ENCODE results near the gene PRDM1. TPM values are rescaled to one million over a fixed set of nuclear protein-coding genes. Genes with fewer than 3 reads are reported as not detected.

PRDM1 gene
- total RNA-seq, 1 donor from 2014 or later = 2.3 TPM

GRCh38 chr6:106112433-106112832 lies 26.3 kb downstream of the PRDM1 start:
- Mint-ChIP-seq H3K4me1 (peaks cover 5% of the 10 kb centered on the region), H3K27ac (no peak overlapping the region), H3K9me3 (no peaks in the 10 kb centered on the region), H3K36me3 (no peaks in the 10 kb centered on the region), H3K4me3 (no peak overlapping the region), H3K27me3 (ENCODE audit: low read depth) (peaks cover 10% of the 10 kb centered on the region)
- TF ChIP-seq CTCF (IDR thresholded peaks at IDR 0.05; ENCODE audit: unreplicated experiment) = no peak
- no peak for DNase-seq (ENCODE audit: low spot score in 2 of 2, unreplicated experiment in 2 of 2)

- Mint-ChIP-seq H3K36me3 (no peaks in the 10 kb centered on the region), H3K27me3 (ENCODE audit: low read depth) (peaks cover 10% of the 10 kb centered on the region), H3K4me1 (peaks cover 5% of the 10 kb centered on the region), H3K9me3 (no peaks in the 10 kb centered on the region), H3K4me3 (no peak overlapping the region), H3K27ac (no peak overlapping the region)
- TF ChIP-seq CTCF (IDR thresholded peaks at IDR 0.05; ENCODE audit: unreplicated experiment) = no peak
- DNase-seq (ENCODE audit: low spot score in 2 of 2, unreplicated experiment in 2 of 2) = no peak
Measured at GRCh38 chr6:106113256-106113959, 27.3 kb downstream of the PRDM1 start.

GRCh38 chr6:106114492-106114891 lies 28.4 kb downstream of the PRDM1 start:
- H3K4me3 Mint-ChIP-seq = no peak overlapping the region
- no peak for DNase-seq (ENCODE audit: low spot score in 2 of 2, unreplicated experiment in 2 of 2)
- H3K36me3 Mint-ChIP-seq = no peaks in the 10 kb centered on the region
- H3K4me1 Mint-ChIP-seq = peaks cover 8% of the 10 kb centered on the region
- no peak overlapping the region for H3K27ac Mint-ChIP-seq
- H3K9me3 Mint-ChIP-seq = peaks cover 10% of the 10 kb centered on the region
- H3K27me3 Mint-ChIP-seq (ENCODE audit: low read depth) = peaks cover 10% of the 10 kb centered on the region
- no peak for TF ChIP-seq CTCF (IDR thresholded peaks at IDR 0.05; ENCODE audit: unreplicated experiment)

GRCh38 chr6:106115286-106115685 lies 29.1 kb downstream of the PRDM1 start:
- TF ChIP-seq CTCF (IDR thresholded peaks at IDR 0.05; ENCODE audit: unreplicated experiment) = no peak
- Mint-ChIP-seq H3K4me1 (peaks cover 10% of the 10 kb centered on the region), H3K9me3 (peaks cover 11% of the 10 kb centered on the region), H3K4me3 (no peak overlapping the region), H3K36me3 (no peaks in the 10 kb centered on the region), H3K27me3 (ENCODE audit: low read depth) (peaks cover 10% of the 10 kb centered on the region), H3K27ac (no peak overlapping the region)
- no peak for DNase-seq (ENCODE audit: low spot score in 2 of 2, unreplicated experiment in 2 of 2)

GRCh38 chr6:106116125-106116832 lies 30.1 kb downstream of the PRDM1 start:
- Mint-ChIP-seq H3K27ac (no peak overlapping the region), H3K9me3 (peaks cover 11% of the 10 kb centered on the region)

More at GRCh38 chr6:106116125-106116832, 30.1 kb downstream of the PRDM1 start:
- DNase-seq (ENCODE audit: low spot score in 2 of 2, unreplicated experiment in 2 of 2) = no peak
- Mint-ChIP-seq H3K4me1 (peaks cover 10% of the 10 kb centered on the region), H3K27me3 (ENCODE audit: low read depth) (peaks cover 10% of the 10 kb centered on the region), H3K4me3 (no peak overlapping the region), H3K36me3 (no peaks in the 10 kb centered on the region)
- TF ChIP-seq CTCF (IDR thresholded peaks at IDR 0.05; ENCODE audit: unreplicated experiment) = no peak

Measured in mesothelial cell of epicardium (in vitro differentiated cells).